HepG2 (cell line): ENCODE results near the gene ATP2A3. TPM values are rescaled to one million over a fixed set of nuclear protein-coding genes. Genes with fewer than 3 reads are reported as not detected.

Experiments
- AHDC1 ChIP-seq: sonication (generic); formaldehyde crosslinking; IDR thresholded peaks from 2 replicates; pipeline ENCODE4 v1.5.1; 2020; ENCODE audit warnings: mild to moderate bottlenecking, missing genetic modification reagents, borderline replicate concordance
- FOXA3 ChIP-seq: IDR thresholded peaks from 2 replicates; pipeline ENCODE4 v1.6.1; 2016; ENCODE audit warnings: missing genetic modification reagents, missing compliant biosample characterization
- MBD4 ChIP-seq: IDR thresholded peaks from 2 replicates; pipeline ENCODE4 v1.6.1; 2012; ENCODE audit warnings: low read length, inconsistent platforms, borderline replicate concordance
- MLX ChIP-seq: IDR thresholded peaks from 2 replicates; pipeline ENCODE4 v1.6.1; 2016
- NFIC ChIP-seq: IDR thresholded peaks from 2 replicates; pipeline ENCODE4 v1.6.1; 2012; ENCODE audit warnings: mild to moderate bottlenecking, low read length, inconsistent platforms
- REPIN1 ChIP-seq: sonication (generic); formaldehyde crosslinking; IDR thresholded peaks from 2 replicates; pipeline ENCODE4 v1.8.0; 2022; ENCODE audit warnings: missing genetic modification reagents, low read depth, mild to moderate bottlenecking, borderline replicate concordance
- RFX1 ChIP-seq: fragments of 450-650 bp; IDR thresholded peaks from 2 replicates; pipeline ENCODE4 v1.6.1; 2017
- SIN3B ChIP-seq: fragments of 150-350 bp; IDR thresholded peaks from 2 replicates; pipeline ENCODE4 v1.6.1; 2014; ENCODE audit warnings: low read length
- STAG1 ChIP-seq: sonication (generic); formaldehyde crosslinking; IDR thresholded peaks from 2 replicates; pipeline ENCODE4 v1.4.0; 2020; ENCODE audit warnings: missing genetic modification reagents
- THAP11 ChIP-seq: IDR thresholded peaks from 2 replicates; pipeline ENCODE4 v1.6.1; 2016; ENCODE audit warnings: missing biosample characterization, missing genetic modification reagents
- ZBED4 ChIP-seq: sonication (generic); formaldehyde crosslinking; IDR thresholded peaks from 2 replicates; pipeline ENCODE4 v1.4.0; 2020; ENCODE audit warnings: missing genetic modification reagents, borderline replicate concordance
- ZFP90 ChIP-seq: sonication (generic); formaldehyde crosslinking; IDR thresholded peaks from 2 replicates; pipeline ENCODE4 v1.8.0; 2022; ENCODE audit warnings: missing genetic modification reagents, mild to moderate bottlenecking, inconsistent platforms, borderline replicate concordance
- ZNF564 ChIP-seq: sonication (generic); formaldehyde crosslinking; IDR thresholded peaks from 2 replicates; pipeline ENCODE4 v1.8.1; 2023; ENCODE audit warnings: mild to moderate bottlenecking, missing genetic modification reagents
- ZNF691 ChIP-seq: sonication (generic); formaldehyde crosslinking; IDR thresholded peaks from 2 replicates; pipeline ENCODE4 v1.4.0; 2020; ENCODE audit warnings: missing genetic modification reagents, low read depth, mild to moderate bottlenecking, borderline replicate concordance
- ZNF773 ChIP-seq: sonication (generic); formaldehyde crosslinking; IDR thresholded peaks from 2 replicates; pipeline ENCODE4 v1.4.0; 2020; ENCODE audit warnings: missing genetic modification reagents, borderline replicate concordance
- polyA plus RNA-seq, 8 experiments: library from polyadenylated mRNA; depleted of rRNA in 3 of 8; stranded (reverse) in 7 of 8; unstranded in 1 of 8; fragments of >200 nt; fragmentation: Illumina TruSeq in 4 of 8; extraction: Trizol in 4 of 8; gene quantifications; 2 replicates each; pipeline versions ENCODE4 v1.2.1 to v1.2.3, GENCODE V29; 2011 to 2016; ENCODE audit warnings: low read depth in 4 of 8, missing spikeins in 1 of 8, mixed read lengths in 1 of 8; ENCODE audit not compliant: insufficient read depth in 1 of 8
- total RNA-seq, 5 experiments: library from RNA; depleted of rRNA; stranded (reverse); fragments of >200 nt; fragmentation: Illumina TruSeq; extraction: Trizol; gene quantifications; 2 replicates each; pipeline ENCODE4 v1.2.3, GENCODE V29; 2016; ENCODE audit warnings: low read depth in 1 of 5
- TF ChIP-seq, protein P1 (sequence below): IDR thresholded peaks from 2 replicates; pipeline ENCODE4 v1.6.1; 2016

Gene ATP2A3
- total and polyA plus RNA-seq, 2 of the 13 experiments (the other 11 are each of a cell fraction or from before 2014, with no cell fraction given), result 0.07 TPM; not detected in 1

DNA sequence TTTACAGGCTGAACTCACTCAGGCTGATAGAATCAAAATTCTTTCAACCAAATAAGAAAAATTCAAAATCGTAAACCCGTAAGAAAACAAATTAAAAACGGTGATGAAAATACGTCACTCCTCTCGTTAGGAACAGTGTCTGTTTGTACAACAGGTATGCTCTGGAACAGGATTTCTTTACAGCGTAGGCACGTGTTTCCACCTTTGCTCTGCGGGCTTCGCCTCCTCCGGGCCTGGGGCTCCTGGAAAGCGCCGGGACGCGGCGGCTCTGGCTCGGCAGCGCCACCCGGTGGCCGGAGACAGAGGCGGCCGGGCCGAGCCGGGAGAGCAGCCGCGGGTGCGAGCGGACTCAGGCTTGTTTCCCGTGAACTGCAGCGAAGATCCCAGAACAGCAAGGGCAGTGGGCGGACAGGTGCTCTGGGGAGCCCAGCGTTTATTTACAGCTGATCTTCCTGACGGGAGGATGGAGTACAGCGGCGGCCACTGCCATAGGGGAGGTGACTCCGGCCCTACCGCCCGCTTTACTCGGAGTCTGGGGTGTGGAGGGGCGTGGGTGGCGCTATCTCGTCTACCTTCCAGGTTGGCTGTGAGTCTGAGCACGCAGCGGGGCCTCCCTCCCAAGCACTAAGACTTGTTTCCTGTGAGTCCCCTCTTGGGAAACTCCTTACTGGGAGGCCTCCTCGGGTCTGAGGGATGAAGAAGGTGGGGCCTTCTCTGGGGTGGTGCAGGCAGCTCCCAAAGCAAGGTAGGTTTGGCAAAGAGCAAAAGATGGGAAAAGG, 40.5 kb upstream of the ATP2A3 start (continued):
- TF ChIP-seq ZBED4, result peak; percentile 84
- TF ChIP-seq AHDC1 (CRISPR knock-in tag), result no peak
- no peak for TF ChIP-seq NFIC
- peak; percentile 96 for TF ChIP-seq STAG1 (CRISPR knock-in tag)
- TF ChIP-seq SIN3B, result no peak
- TF ChIP-seq, protein P1, sequence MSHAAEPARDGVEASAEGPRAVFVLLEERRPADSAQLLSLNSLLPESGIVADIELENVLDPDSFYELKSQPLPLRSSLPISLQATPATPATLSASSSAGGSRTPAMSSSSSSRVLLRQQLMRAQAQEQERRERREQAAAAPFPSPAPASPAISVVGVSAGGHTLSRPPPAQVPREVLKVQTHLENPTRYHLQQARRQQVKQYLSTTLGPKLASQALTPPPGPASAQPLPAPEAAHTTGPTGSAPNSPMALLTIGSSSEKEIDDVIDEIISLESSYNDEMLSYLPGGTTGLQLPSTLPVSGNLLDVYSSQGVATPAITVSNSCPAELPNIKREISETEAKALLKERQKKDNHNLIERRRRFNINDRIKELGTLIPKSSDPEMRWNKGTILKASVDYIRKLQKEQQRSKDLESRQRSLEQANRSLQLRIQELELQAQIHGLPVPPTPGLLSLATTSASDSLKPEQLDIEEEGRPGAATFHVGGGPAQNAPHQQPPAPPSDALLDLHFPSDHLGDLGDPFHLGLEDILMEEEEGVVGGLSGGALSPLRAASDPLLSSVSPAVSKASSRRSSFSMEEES (CRISPR knock-in tag), result peak; percentile 78
- TF ChIP-seq ZNF773 (CRISPR knock-in tag), result peak; percentile 90
- peak; percentile 80; the same call in 1 of the 2 replicates for TF ChIP-seq ZFP90 (CRISPR knock-in tag)
- no peak for TF ChIP-seq RFX1
- TF ChIP-seq FOXA3 (CRISPR knock-in tag), result 0 out of 2 replicates have a peak, but pooled peaks have one; percentile 35
- peak; percentile 72; the same call in 1 of the 2 replicates for TF ChIP-seq MLX (CRISPR knock-in tag)
- TF ChIP-seq ZNF564 (CRISPR knock-in tag), result peak; percentile 69; the same call in 1 of the 2 replicates
- no peak; the same call in 1 of the 2 replicates for TF ChIP-seq ZNF691
- TF ChIP-seq REPIN1 (CRISPR knock-in tag), result peak; percentile 83
- TF ChIP-seq MBD4, result no peak
- peak; percentile 37; the same call in 1 of the 2 replicates for TF ChIP-seq THAP11 (CRISPR knock-in tag)
